Measurements from ENCODE around the gene PSMG3. TPM values are rescaled to one million over a fixed set of nuclear protein-coding genes. Genes with fewer than 3 reads are reported as not detected.

PSMG3 gene
- total RNA-seq, 1 experiment from 2014 or later: 63.0 TPM

GRCh38 chr7:1609023-1609422 lies 39.2 kb upstream of the PSMG3 start:
- H3K36me3 Mint-ChIP-seq (ENCODE audit: insufficient read depth in 1 of 3, low read depth in 3 of 3): no peaks in the 10 kb centered on the region
- no peak overlapping the region for H3K56ac ChIP-seq (ENCODE audit: insufficient read length, low read depth, low read length)
- H3K4ac ChIP-seq (ENCODE audit: low read depth, low read length): no peak overlapping the region
- no peak overlapping the region for H3K4me3 Mint-ChIP-seq
- H3K9ac ChIP-seq (ENCODE audit: extremely low read depth, insufficient read length, low read length): no peak overlapping the region
- no peaks in the 10 kb centered on the region for H4K20me1 ChIP-seq (ENCODE audit: control insufficient read depth, insufficient read depth, insufficient read length)
- no peaks in the 10 kb centered on the region; a peak in 1 of 5 replicates for H3K9me3 Mint-ChIP-seq
- no peak overlapping the region for H3T11ph ChIP-seq (ENCODE audit: low read length)
- H2AK5ac ChIP-seq (ENCODE audit: insufficient read length, low read length): no peak overlapping the region
- no peak overlapping the region for H4K8ac ChIP-seq (replicated peaks; ENCODE audit: insufficient read length, low read depth, low read length)
- H2AFZ ChIP-seq (ENCODE audit: low read length): no peak overlapping the region
- no peak overlapping the region for H2BK5ac ChIP-seq (ENCODE audit: insufficient read length, low read length)
- H3K79me2 ChIP-seq (ENCODE audit: insufficient read depth, low read length): no peaks in the 10 kb centered on the region
- H3K23me2 ChIP-seq (ENCODE audit: insufficient read length, low read depth, low read length, poor library complexity, severe bottlenecking): no peaks in the 10 kb centered on the region
- H3K27ac ChIP-seq (ENCODE audit: insufficient read length, low read depth, low read length): no peak overlapping the region
- H2BK120ac ChIP-seq (ENCODE audit: low read depth, low read length, poor library complexity, severe bottlenecking): no peak overlapping the region
- no peak overlapping the region for H2BK20ac ChIP-seq (ENCODE audit: low read depth, low read length, poor library complexity, severe bottlenecking)
- H3K4me1 ChIP-seq (ENCODE audit: insufficient read depth, low read length): no peaks in the 10 kb centered on the region
- no peak overlapping the region for H3K4me2 ChIP-seq (ENCODE audit: insufficient read depth, insufficient read length, low read length)
- no peak overlapping the region for H4K91ac ChIP-seq (ENCODE audit: insufficient read length, low read depth, low read length)
- whole genome bisulfite sequencing (ENCODE audit: extremely low coverage, insufficient read length, low lambda C conversion rate): no CpG with 5 or more reads among the region's 10 CpGs
- H3K18ac ChIP-seq (ENCODE audit: insufficient read length, low read depth, low read length): no peak overlapping the region
- H2BK15ac ChIP-seq (ENCODE audit: low read depth, low read length): no peak overlapping the region
- no peak for DNase-seq
- H3K23ac ChIP-seq (ENCODE audit: insufficient read length, low read depth, low read length): no peak overlapping the region
- H3K27me3 Mint-ChIP-seq (ENCODE audit: low read depth): peaks cover 9% of the 10 kb centered on the region
- peaks cover 8 to 18% of the 10 kb centered on the region in 2 experiments; a peak in 3 of 4 replicates for H3K4me1 Mint-ChIP-seq
- H3K27me3 ChIP-seq (ENCODE audit: insufficient read depth, low read length): no peaks in the 10 kb centered on the region
- H3K14ac ChIP-seq (ENCODE audit: insufficient read depth, low read length): no peak overlapping the region
- H3K9me3 ChIP-seq (ENCODE audit: control insufficient read depth, low read depth, low read length): no peaks in the 10 kb centered on the region
- H4K5ac ChIP-seq (ENCODE audit: insufficient read length, low read depth, low read length): no peak overlapping the region
- no peaks in the 10 kb centered on the region for H3K79me1 ChIP-seq (ENCODE audit: insufficient read depth, low read depth, low read length, poor library complexity, severe bottlenecking)
- no peak for TF ChIP-seq CTCF (conservative IDR thresholded peaks at IDR 0.05)
- H2BK12ac ChIP-seq (ENCODE audit: insufficient read length, low read depth, low read length): no peak overlapping the region
- no peak overlapping the region for H3K27ac Mint-ChIP-seq

Measured in H9 (cell line).